Kidney (tissue), 14 donors: Measurements from ENCODE around the gene KNDC1. TPM values are rescaled to one million over a fixed set of nuclear protein-coding genes. Genes with fewer than 3 reads are reported as not detected.
"Not testable (repeated sequence)": the region's sequence is repeated elsewhere in the genome, so short reads cannot be mapped to it uniquely, and the experiment has no call there.

ENCODE experiments used
- DNase-seq, 5 donors: peaks; one replicate each; pipeline ENCODE4 v3.0.0-alpha.2; 2013 to 2020
- FAIRE-seq: peaks from 2 replicates; lab custom pipeline; 2012; peaks lifted over from hg19 to GRCh38; lab: Jason Lieb, UNC
- H3K27ac ChIP-seq, 2 donors: one replicate each; pipeline ENCODE4 v1.7.0; 2013; ENCODE audit warnings: low read depth in 2 of 2, low read length in 2 of 2, inconsistent platforms in 1 of 2
- H3K27me3 ChIP-seq: one replicate; pipeline ENCODE4 v1.7.1; 2013; ENCODE audit warnings: low read length, inconsistent platforms; ENCODE audit not compliant: control insufficient read depth, insufficient read depth
- H3K36me3 ChIP-seq, 3 donors: one replicate each; pipeline versions ENCODE4 v1.7.0 to v1.7.1; 2013; ENCODE audit warnings: low read length in 3 of 3, control low read depth in 1 of 3, inconsistent platforms in 1 of 3; ENCODE audit not compliant: insufficient read depth in 3 of 3, control insufficient read depth in 2 of 3
- H3K4me1 ChIP-seq, 3 donors: one replicate each; pipeline versions ENCODE4 v1.7.0 to v1.7.1; 2013; ENCODE audit warnings: low read length in 3 of 3, inconsistent platforms in 1 of 3, low read depth in 1 of 3; ENCODE audit not compliant: control insufficient read depth in 2 of 3, insufficient read depth in 2 of 3
- H3K4me3 ChIP-seq, 3 donors: one replicate each; pipeline versions ENCODE4 v1.7.0 to v1.8.1; 2013; ENCODE audit warnings: low read length in 3 of 3, control low read depth in 1 of 3, inconsistent platforms in 1 of 3
- H3K9ac ChIP-seq, 3 donors: one replicate each; pipeline versions ENCODE4 v1.7.0 to v1.7.1; 2013; ENCODE audit warnings: low read length in 3 of 3, control low read depth in 1 of 3, inconsistent platforms in 1 of 3
- H3K9me3 ChIP-seq, 3 donors: one replicate each; pipeline versions ENCODE4 v1.7.0 to v1.7.1; 2013; ENCODE audit warnings: low read length in 3 of 3, control low read depth in 1 of 3, inconsistent platforms in 1 of 3; ENCODE audit not compliant: control insufficient read depth in 2 of 3, insufficient read depth in 1 of 3
- CTCF ChIP-seq: IDR thresholded peaks from 3 replicates; pipeline ENCODE4 v1.5.1; 2012; ENCODE audit warnings: mild to moderate bottlenecking, moderate library complexity, borderline replicate concordance; ENCODE audit not compliant: insufficient read depth; ENCODE audit errors: extremely low read depth
- intact Hi-C: fragments of 100-400 bp; cut with DNase I; formaldehyde crosslinking; loops from one replicate; pipeline ENCODE4 v1.11.1; 2022
- polyA plus RNA-seq: library from polyadenylated mRNA; stranded (reverse); fragments of 350-450 nt; fragmentation: Illumina TruSeq; extraction: RNeasy Lipid Tissue Mini Kit (QIAGEN cat#74804); gene quantifications from one replicate; pipeline ENCODE4 v1.2.3, GENCODE V29; 2014; ENCODE audit warnings: low read depth, low replicate concordance; ENCODE audit not compliant: insufficient read depth
- total RNA-seq: library from RNA; stranded (reverse); fragmentation: NEBNext Ultra II Directional; extraction: Animal tissue kit (Norgen Biotek cat#: 25700); gene quantifications from one replicate; pipeline ENCODE4 v1.2.1, GENCODE V29; 2021
- donor health status: control.
- donor health status: control.
- donor health status: control.
- donor health status: control.
- donor health status: control.
- donor health status: DM: yes; HTN: yes; CAD: no.
- donor health status: Normal renal cell carcinoma (clear cell type).

KNDC1 gene
- total and polyA plus RNA-seq, 2 donors from 2014 or later: 0.43 to 8.7 TPM

- FAIRE-seq (no peak), DNase-seq (peak in 1 of 5 donors; percentile 79)
- TF ChIP-seq CTCF: no peak
- intact Hi-C loops: no loop called here
- H3K4me3 ChIP-seq: no peak overlapping the region
- H3K36me3 ChIP-seq: no peaks in the 10 kb centered on the region
- H3K27me3 ChIP-seq: no peaks in the 10 kb centered on the region
- no peak overlapping the region for H3K27ac ChIP-seq
- no peaks in the 10 kb centered on the region for H3K9me3 ChIP-seq
- H3K9ac ChIP-seq: no peak overlapping the region
- peaks cover 0 to 12% (median 0%) of the 10 kb centered on the region in 3 donors for H3K4me1 ChIP-seq
Observed at GRCh38 chr10:133262696-133263095, 102.7 kb downstream of the KNDC1 start.

GRCh38 chr10:133263674-133264073 is 103.7 kb downstream of the KNDC1 start:
- no peaks in the 10 kb centered on the region for H3K9me3 ChIP-seq
- no peak overlapping the region for H3K9ac ChIP-seq
- H3K27ac ChIP-seq: no peak overlapping the region
- no peak for TF ChIP-seq CTCF
- FAIRE-seq (no peak), DNase-seq (no peak)
- no peak overlapping the region for H3K4me3 ChIP-seq
- no peaks in the 10 kb centered on the region for H3K27me3 ChIP-seq
- H3K36me3 ChIP-seq: no peaks in the 10 kb centered on the region
- intact Hi-C loops: no loop called here
- peaks cover 0 to 9% (median 0%) of the 10 kb centered on the region in 3 donors for H3K4me1 ChIP-seq

- H3K9me3 ChIP-seq: no peaks in the 10 kb centered on the region
- intact Hi-C loops: no loop called here
- no peaks in the 10 kb centered on the region for H3K27me3 ChIP-seq
- DNase-seq (no peak), FAIRE-seq (no peak)
- no peak overlapping the region for H3K27ac ChIP-seq
- no peaks in the 10 kb centered on the region for H3K36me3 ChIP-seq
- no peak overlapping the region for H3K9ac ChIP-seq
- H3K4me3 ChIP-seq: no peak overlapping the region
- H3K4me1 ChIP-seq: peaks cover 0 to 9% (median 0%) of the 10 kb centered on the region in 3 donors
- no peak for TF ChIP-seq CTCF
Observed at GRCh38 chr10:133264461-133264860, 104.4 kb downstream of the KNDC1 start.

GRCh38 chr10:133265052-133265451 is 105.0 kb downstream of the KNDC1 start:
- FAIRE-seq, DNase-seq, H3K4me3 ChIP-seq, H3K27ac ChIP-seq, intact Hi-C loops, H3K36me3 ChIP-seq, H3K27me3 ChIP-seq, H3K9ac ChIP-seq, H3K4me1 ChIP-seq, H3K9me3 ChIP-seq: not testable (repeated sequence)
